Activated CD8-positive, alpha-beta memory T cell treated with anti-CD3 and anti-CD28 coated beads, Interleukin-2, amount 50 U/mL, for 4 hours (primary cell): ENCODE results near the gene MAPKBP1.

Source experiments
- DNase-seq: peaks from one replicate; pipeline ENCODE4 v3.0.0-alpha.2; 2020

Gene MAPKBP1

GRCh38 chr15:41871175-41871905 is 97.1 kb downstream of the MAPKBP1 start:
- DNase-seq: no peak

DNA sequence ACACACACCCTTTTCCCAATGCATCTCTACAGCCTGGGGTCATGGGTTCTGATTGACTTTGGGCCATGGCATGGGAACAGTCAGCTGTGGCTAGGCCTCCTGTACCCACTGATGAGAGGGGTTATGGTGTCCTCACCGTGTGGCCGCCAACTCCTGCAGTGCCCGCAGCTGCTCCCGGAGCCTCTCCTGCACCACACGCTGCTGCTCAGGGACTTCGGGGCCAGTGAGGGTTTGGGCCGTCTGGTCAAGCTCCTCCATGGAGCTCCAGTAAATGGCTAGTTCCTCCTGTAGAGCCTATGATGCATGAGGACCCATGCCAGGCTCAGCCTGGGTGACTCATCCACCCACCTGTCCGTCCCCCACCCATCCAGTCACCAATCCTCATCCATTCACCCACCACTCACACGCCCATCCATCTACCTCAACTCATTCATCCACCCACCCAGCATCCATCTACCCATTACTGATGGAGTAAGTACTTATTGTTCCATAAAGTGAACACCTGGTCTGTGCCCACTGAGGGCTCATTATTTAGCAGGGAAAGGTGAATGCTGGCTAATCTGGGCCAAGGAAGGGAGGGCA is 98.0 kb downstream of the MAPKBP1 start:
- DNase-seq: no peak

DNA sequence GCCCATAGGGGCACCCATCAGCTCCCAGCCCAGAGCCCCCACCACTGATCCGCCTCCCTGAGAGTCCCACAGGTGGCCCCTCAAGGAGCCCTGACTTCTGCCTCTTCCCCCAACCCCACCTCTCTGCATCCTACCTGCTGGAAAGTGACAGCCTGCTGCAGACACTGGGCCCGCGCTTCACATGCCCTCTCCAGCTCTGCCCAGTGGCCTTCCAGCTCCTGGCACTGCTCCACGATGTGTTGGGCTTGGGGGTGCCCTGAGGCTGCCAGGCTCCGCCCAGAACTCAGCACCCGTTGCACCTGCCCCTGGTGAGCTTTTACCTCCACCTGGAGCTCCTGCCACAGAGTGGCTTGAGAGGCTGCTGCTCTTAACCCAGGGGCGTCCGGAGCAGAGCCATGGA is 99.4 kb downstream of the MAPKBP1 start:
- DNase-seq: no peak

GRCh38 chr15:41874736-41875135 is 100.5 kb downstream of the MAPKBP1 start:
- DNase-seq: no peak

- no peak for DNase-seq
Observed at GRCh38 chr15:41876007-41876406, 101.7 kb downstream of the MAPKBP1 start.

GRCh38 chr15:41876689-41877088 is 102.4 kb downstream of the MAPKBP1 start:
- no peak for DNase-seq
